Endothelial cell of umbilical vein (primary cell): ENCODE results near the gene LPAR3. TPM values are rescaled to one million over a fixed set of nuclear protein-coding genes. Genes with fewer than 3 reads are reported as not detected.

Source experiments
- BruUV-seq: library from RNA; stranded (reverse); fragments of 400-500 nt; replicated peaks from 2 replicates; lab custom pipeline; 2021; lab: Mats Ljungman, UMichigan
- CTCF ChIA-PET: fragments of 300-600, 350-600 bp; sonication (Branson Sonifier 250); formaldehyde crosslinking; loops from one replicate; lab custom pipeline; 2021; ENCODE audit warnings: antibody characterized with exemption, inconsistent platforms; lab: Charles Lee
- POLR2A ChIA-PET: fragments of 300-600, 350-600 bp; sonication (Branson Sonifier 250); formaldehyde crosslinking; loops from one replicate; lab custom pipeline; 2021; ENCODE audit warnings: antibody characterized with exemption, inconsistent platforms; lab: Charles Lee
- DNase-seq: peaks from one replicate; pipeline ENCODE4 v3.0.0-alpha.2; 2011; ENCODE audit warnings: low read depth, low spot score
- FAIRE-seq: peaks from 2 replicates; lab custom pipeline; 2011; peaks lifted over from hg19 to GRCh38; lab: Jason Lieb, UNC
- H2AFZ ChIP-seq: 2 replicates; pipeline ENCODE4 v1.6.0; 2012; ENCODE audit warnings: low read depth, low read length, control low read depth, inconsistent platforms
- H3K27ac ChIP-seq: 2 replicates; pipeline ENCODE4 v1.5.1; 2011; ENCODE audit warnings: low read depth, mild to moderate bottlenecking, control low read depth, low read length, moderate library complexity; ENCODE audit not compliant: insufficient read depth
- H3K27me3 ChIP-seq, 2 experiments: 2 replicates each; pipeline versions ENCODE4 v1.6.0 to v1.6.1; 2011; ENCODE audit warnings: low read length in 2 of 2, mixed read lengths in 1 of 2; ENCODE audit not compliant: control insufficient read depth in 2 of 2, insufficient read depth in 2 of 2
- H3K36me3 ChIP-seq, 2 experiments: 2 replicates in 1 of 2; 3 replicates in 1 of 2; pipeline ENCODE4 v1.5.1; 2011; ENCODE audit warnings: low read length in 2 of 2, mild to moderate bottlenecking in 1 of 2, moderate library complexity in 1 of 2; ENCODE audit not compliant: control insufficient read depth in 2 of 2, insufficient read depth in 2 of 2; ENCODE audit errors: extremely low read depth in 1 of 2
- H3K4me1 ChIP-seq: 3 replicates; pipeline ENCODE4 v1.5.1; 2011; ENCODE audit warnings: mild to moderate bottlenecking, low read length; ENCODE audit not compliant: control insufficient read depth, insufficient read depth; ENCODE audit errors: extremely low read depth
- H3K4me2 ChIP-seq: 2 replicates; pipeline ENCODE4 v1.6.1; 2011; ENCODE audit warnings: low read length, control low read depth, mixed read lengths; ENCODE audit not compliant: insufficient read depth
- H3K4me3 ChIP-seq, 3 experiments: fragments of 200-600 bp in 1 of 3; sonication (generic), shearing (Covaris generic) in 1 of 3; replicated peaks in 1 of 3; 2 replicates each; pipeline ENCODE4 v1.5.1; 2011 to 2016; ENCODE audit warnings: control low read depth in 3 of 3, low read length in 3 of 3, mild to moderate bottlenecking in 2 of 3, inconsistent platforms in 1 of 3, low read depth in 1 of 3, moderate library complexity in 1 of 3; ENCODE audit not compliant: insufficient read depth in 1 of 3
- H3K79me2 ChIP-seq: 2 replicates; pipeline ENCODE4 v1.6.0; 2012; ENCODE audit warnings: low read length, inconsistent platforms; ENCODE audit not compliant: control insufficient read depth, insufficient read depth
- H3K9ac ChIP-seq: replicated peaks from 2 replicates; pipeline ENCODE3; 2011; ENCODE audit warnings: low read length, control low read depth; ENCODE audit not compliant: insufficient read depth; ENCODE audit errors: extremely low read depth
- H3K9me1 ChIP-seq: replicated peaks from 3 replicates; pipeline ENCODE4 v1.6.0; 2011; ENCODE audit warnings: mild to moderate bottlenecking, low read length; ENCODE audit not compliant: control insufficient read depth, insufficient read depth; ENCODE audit errors: extremely low read depth
- H3K9me3 ChIP-seq: replicated peaks from 2 replicates; pipeline ENCODE4 v1.5.1; 2012; ENCODE audit warnings: low read length, inconsistent platforms; ENCODE audit not compliant: control insufficient read depth, insufficient read depth
- H4K20me1 ChIP-seq: replicated peaks from 2 replicates; pipeline ENCODE3; 2011; ENCODE audit warnings: mild to moderate bottlenecking, low read length; ENCODE audit not compliant: control insufficient read depth, insufficient read depth; ENCODE audit errors: extremely low read depth
- EZH2 ChIP-seq: IDR thresholded peaks from 2 replicates; pipeline ENCODE4 v1.6.1; 2012; ENCODE audit warnings: borderline replicate concordance, low read depth, mild to moderate bottlenecking, moderate library complexity, low read length, inconsistent platforms; ENCODE audit not compliant: severe bottlenecking
- FOS ChIP-seq: IDR thresholded peaks from 2 replicates; pipeline ENCODE4 v1.6.1; 2011; ENCODE audit warnings: mild to moderate bottlenecking, low read length, moderate library complexity, borderline replicate concordance; ENCODE audit not compliant: insufficient read depth
- GATA2 ChIP-seq: IDR thresholded peaks from 2 replicates; pipeline ENCODE4 v1.7.0; 2011; ENCODE audit warnings: low read depth, mild to moderate bottlenecking, moderate library complexity, mixed read lengths, low read length; ENCODE audit not compliant: insufficient read length, insufficient read depth
- JUN ChIP-seq: IDR thresholded peaks from 2 replicates; pipeline ENCODE4 v1.6.1; 2011; ENCODE audit warnings: borderline replicate concordance, low read depth; ENCODE audit not compliant: insufficient read length, insufficient read depth
- MYC ChIP-seq: IDR thresholded peaks from one replicate; pipeline ENCODE4 v1.6.1; 2011; ENCODE audit warnings: mild to moderate bottlenecking, low read depth, low read length
- POLR2A ChIP-seq: IDR thresholded peaks from 2 replicates; pipeline ENCODE4 v1.6.1; 2012; ENCODE audit warnings: low read depth, mild to moderate bottlenecking, control low read depth, low read length
- POLR2AphosphoS5 ChIP-seq: IDR thresholded peaks from 2 replicates; pipeline ENCODE4 v1.6.1; 2012; ENCODE audit warnings: low read depth, mild to moderate bottlenecking, control low read depth, low read length, moderate library complexity; ENCODE audit not compliant: insufficient read depth
- dilution Hi-C: fragments of 300-500 bp; cut with MboI; formaldehyde crosslinking; loops from one replicate; pipeline ENCODE4 v1.15.0; 2019; ENCODE audit warnings: low sequenced_read_pairs; ENCODE audit not compliant: extremely low pct_ligation_motif_present
- intact Hi-C: fragments of 100-400 bp; cut with micrococcal nuclease; formaldehyde crosslinking; loops from one replicate; pipeline ENCODE4 v1.10.0; 2022
- polyA plus RNA-seq, 4 experiments: library from polyadenylated mRNA; depleted of rRNA in 3 of 4; stranded (reverse) in 3 of 4; unstranded in 1 of 4; fragments of >200 nt; gene quantifications; 2 replicates each; pipeline versions ENCODE4 v1.2.1 to v1.2.3, GENCODE V29; 2011 to 2012; ENCODE audit warnings: missing spikeins in 1 of 4
- total RNA-seq: library from RNA; stranded (reverse); gene quantifications from 2 replicates; pipeline ENCODE4 v1.2.3, GENCODE V29; 2021
- TF ChIP-seq, protein P1 (sequence below): IDR thresholded peaks from 2 replicates; pipeline ENCODE4 v1.6.1; 2011; ENCODE audit not compliant: insufficient read depth, insufficient read length

The LPAR3 gene
- total and polyA plus RNA-seq, 2 donors (not counting 3 experiments of a cell fraction or from before 2014, with no cell fraction given) = not detected

- no peaks in the 10 kb centered on the region for H3K9me1 ChIP-seq
- H3K9ac ChIP-seq = no peak overlapping the region
- H3K9me3 ChIP-seq = no peaks in the 10 kb centered on the region
- ChIA-PET POLR2A (no interaction called here), CTCF (no interaction called here)
- intact Hi-C loops = no loop called here
- H3K4me2 ChIP-seq = no peak overlapping the region
- no peak overlapping the region for H3K4me3 ChIP-seq
- TF ChIP-seq JUN (no peak), GATA2 (no peak), POLR2AphosphoS5 (no peak), FOS (no peak), POLR2A (no peak)
- TF ChIP-seq, protein P1, sequence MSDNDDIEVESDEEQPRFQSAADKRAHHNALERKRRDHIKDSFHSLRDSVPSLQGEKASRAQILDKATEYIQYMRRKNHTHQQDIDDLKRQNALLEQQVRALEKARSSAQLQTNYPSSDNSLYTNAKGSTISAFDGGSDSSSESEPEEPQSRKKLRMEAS = no peak
- H2AFZ ChIP-seq = no peak overlapping the region
- dilution Hi-C loops = no loop called here
- H3K27me3 ChIP-seq = peaks cover 24 to 50% of the 10 kb centered on the region in 2 experiments
- no peaks in the 10 kb centered on the region for H3K79me2 ChIP-seq
- H3K36me3 ChIP-seq = no peaks in the 10 kb centered on the region
- DNase-seq (no peak), FAIRE-seq (no peak)
- H3K4me1 ChIP-seq = no peaks in the 10 kb centered on the region
- no peaks in the 10 kb centered on the region for H4K20me1 ChIP-seq
- no peak overlapping the region for H3K27ac ChIP-seq
- no TSS peak for BruUV-seq
These were observed 2.4 kb downstream of the LPAR3 start for GRCh38 chr1:84890566-84890965.

- FAIRE-seq (no peak), DNase-seq (no peak)
- H4K20me1 ChIP-seq = no peaks in the 10 kb centered on the region
- no peaks in the 10 kb centered on the region for H3K9me1 ChIP-seq
- H3K9me3 ChIP-seq = no peaks in the 10 kb centered on the region
- H3K4me2 ChIP-seq = no peak overlapping the region
- TF ChIP-seq GATA2 = no peak
- no peak for TF ChIP-seq POLR2AphosphoS5
- TF ChIP-seq FOS = no peak
- TF ChIP-seq EZH2 = no peak
- no peak for TF ChIP-seq MYC
- H3K9ac ChIP-seq = no peak overlapping the region
- intact Hi-C loops = no loop called here
- POLR2A ChIA-PET = no interaction called here
- H3K4me1 ChIP-seq = no peaks in the 10 kb centered on the region
- BruUV-seq = no TSS peak
- no peak overlapping the region for H3K4me3 ChIP-seq
- H2AFZ ChIP-seq = no peak overlapping the region
- H3K79me2 ChIP-seq = no peaks in the 10 kb centered on the region
- CTCF ChIA-PET = no interaction called here
- no peaks in the 10 kb centered on the region for H3K36me3 ChIP-seq
- peaks cover 18 to 40% of the 10 kb centered on the region in 2 experiments for H3K27me3 ChIP-seq
- dilution Hi-C loops = no loop called here
- no peak overlapping the region for H3K27ac ChIP-seq
These were observed 3.6 kb downstream of the LPAR3 start for GRCh38 chr1:84889437-84889836.
